Thymus (tissue), 11 donors: ENCODE results near the gene TMEM98. TPM values are rescaled to one million over a fixed set of nuclear protein-coding genes. Genes with fewer than 3 reads are reported as not detected.

Experiments used
- DNase-seq, 9 donors: peaks; one replicate each; pipeline ENCODE4 v3.0.0-alpha.2; 2013; ENCODE audit warnings: low spot score in 9 of 9, low read depth in 6 of 9, missing footprints in 1 of 9
- H3K27ac ChIP-seq, 2 donors: one replicate each; pipeline ENCODE4 v1.5.1; 2013; ENCODE audit warnings: control low read depth in 1 of 2, low read depth in 1 of 2, low read length in 1 of 2, mild to moderate bottlenecking in 1 of 2, moderate library complexity in 1 of 2
- H3K27me3 ChIP-seq, 2 donors: one replicate each; pipeline ENCODE4 v1.5.1; 2013; ENCODE audit warnings: low read length in 1 of 2; ENCODE audit not compliant: control insufficient read depth in 2 of 2, insufficient read depth in 1 of 2
- H3K36me3 ChIP-seq, 2 donors: one replicate each; pipeline ENCODE4 v1.5.1; 2013; ENCODE audit warnings: low read length in 1 of 2, mild to moderate bottlenecking in 1 of 2, moderate library complexity in 1 of 2; ENCODE audit not compliant: control insufficient read depth in 2 of 2, insufficient read depth in 2 of 2
- H3K4me1 ChIP-seq, 2 donors: one replicate each; pipeline ENCODE4 v1.5.1; 2013; ENCODE audit warnings: low read length in 2 of 2; ENCODE audit not compliant: control insufficient read depth in 2 of 2, insufficient read depth in 2 of 2
- H3K4me3 ChIP-seq, 2 donors: one replicate each; pipeline ENCODE4 v1.5.1; 2013; ENCODE audit warnings: low read length in 2 of 2, control low read depth in 1 of 2, mild to moderate bottlenecking in 1 of 2
- H3K9me3 ChIP-seq, 2 donors: one replicate each; pipeline ENCODE4 v1.5.1; 2013; ENCODE audit warnings: low read length in 1 of 2, mild to moderate bottlenecking in 1 of 2; ENCODE audit not compliant: control insufficient read depth in 2 of 2, insufficient read depth in 1 of 2
- WGBS: extraction: QIAGEN DNeasy Blood & Tissue Kit; methylation state at CpG from one replicate; pipeline ENCODE4 v1.1.7; 2013; 5-methylcytosine and 5-hydroxymethylcytosine counted together
- polyA plus RNA-seq: library from polyadenylated mRNA; stranded (reverse); fragments of 200-250 nt; gene quantifications from one replicate; pipeline ENCODE4 v1.2.3, GENCODE V29; 2013
- total RNA-seq: library from RNA; stranded (reverse); fragments of 120-200 nt; gene quantifications from one replicate; pipeline ENCODE4 v1.2.4, GENCODE V29; 2013
- donor health status: healthy.

The TMEM98 gene
- total and polyA plus RNA-seq, 2 donors: 4.6 to 6.6 TPM

- H3K36me3 ChIP-seq: no peaks in the 10 kb centered on the region
- H3K27ac ChIP-seq: no peak overlapping the region
- WGBS: 39% methylated on average over 9 of the region's 9 CpGs
- no peak overlapping the region for H3K4me3 ChIP-seq
- no peaks in the 10 kb centered on the region for H3K4me1 ChIP-seq
- no peaks in the 10 kb centered on the region for H3K9me3 ChIP-seq
- peaks cover 0 to 5% of the 10 kb centered on the region in 2 donors for H3K27me3 ChIP-seq
- no peak for DNase-seq
Observed at GRCh38 chr17:32993977-32994376, 66.0 kb downstream of the TMEM98 start.

Other genes with a start within 250 kb of the TMEM98 start
- gene MYO1D, start 51.0 kb upstream of the TMEM98 start, total RNA-seq: 5.7 TPM
- gene MYO1D, start 51.0 kb upstream of the TMEM98 start, polyA plus RNA-seq: 12.4 TPM
- gene SPACA3, start 63.7 kb downstream of the TMEM98 start, total RNA-seq: 0.24 TPM
- 0.48 TPM for gene SPACA3, start 63.7 kb downstream of the TMEM98 start, polyA plus RNA-seq